Activated CD8-positive, alpha-beta memory T cell treated with anti-CD3 and anti-CD28 coated beads, Interleukin-2, amount 50 U/mL, for 48 hours (primary cell): ENCODE results near the gene RNF14.

Source experiments
- DNase-seq: peaks from one replicate; pipeline ENCODE4 v3.0.0-alpha.2; 2020

RNF14 gene

GRCh38 chr5:141986072-141986471 is 17.2 kb downstream of the RNF14 start:
- DNase-seq = no peak

GRCh38 chr5:141989720-141990119 is 20.8 kb downstream of the RNF14 start:
- DNase-seq = no peak

GRCh38 chr5:141992349-141992963 is 23.6 kb downstream of the RNF14 start:
- DNase-seq = peak; percentile 88

- DNase-seq = no peak
Observed at GRCh38 chr5:141994511-141995136, 25.7 kb downstream of the RNF14 start.

GRCh38 chr5:141995656-141996055 is 26.8 kb downstream of the RNF14 start:
- no peak for DNase-seq

GRCh38 chr5:141997358-141997960 is 28.6 kb downstream of the RNF14 start:
- DNase-seq = no peak

- DNase-seq = no peak
Observed at GRCh38 chr5:142000173-142000572, 31.3 kb downstream of the RNF14 start.

- DNase-seq = no peak
Observed at GRCh38 chr5:142000704-142001484, 32.0 kb downstream of the RNF14 start.

GRCh38 chr5:142003266-142003800 is 34.4 kb downstream of the RNF14 start:
- DNase-seq = no peak

GRCh38 chr5:142006363-142007236 is 37.7 kb downstream of the RNF14 start:
- no peak for DNase-seq

GRCh38 chr5:142007237-142007544 is 38.3 kb downstream of the RNF14 start:
- no peak for DNase-seq

GRCh38 chr5:142008813-142009212 is 39.9 kb downstream of the RNF14 start:
- DNase-seq = no peak

- no peak for DNase-seq
Observed at GRCh38 chr5:142009886-142010285, 41.0 kb downstream of the RNF14 start.

- no peak for DNase-seq
Observed at GRCh38 chr5:142011572-142012185, 42.8 kb downstream of the RNF14 start.

GRCh38 chr5:142012186-142012785 is 43.4 kb downstream of the RNF14 start:
- DNase-seq = peak; percentile 85

- peak; percentile 86 for DNase-seq
Observed at GRCh38 chr5:142012792-142013388, 44.0 kb downstream of the RNF14 start, which contains the start of gene GNPDA1. GNPDA1 (minus strand) TSS chr5:142013027; CDS start chr5:142012035, 992 bp downstream.

- peak; percentile 65 for DNase-seq
Observed at GRCh38 chr5:142013734-142014521, 45.0 kb downstream of the RNF14 start.

- DNase-seq = peak; percentile 73
Observed at GRCh38 chr5:142014911-142015584, 46.1 kb downstream of the RNF14 start.

GRCh38 chr5:142015781-142016533 is 47.1 kb downstream of the RNF14 start:
- peak; percentile 70 for DNase-seq
